RWPE1 (cell line): ENCODE measurements around the gene SMIM29.

Experiments
- CTCF ChIA-PET: fragments of 350-600 bp; sonication (Branson Sonifier 250); formaldehyde crosslinking; extraction: SDS; loops from one replicate; lab custom pipeline; 2021; lab: Yijun Ruan, JAX
- POLR2A ChIA-PET: fragments of 400-600 bp; formaldehyde crosslinking; extraction: SDS; loops from one replicate; lab custom pipeline; 2020; ENCODE audit warnings: antibody characterized with exemption; ENCODE audit not compliant: low non-redundant PET; lab: Yijun Ruan, JAX
- DNase-seq: peaks from one replicate; pipeline ENCODE4 v3.0.0; 2012; ENCODE audit warnings: low spot score
- H3K27ac ChIP-seq: fragments of 450-650 bp; 2 replicates; pipeline ENCODE4 v1.5.1; 2017
- CTCF ChIP-seq: fragments of 450-650 bp; conservative IDR thresholded peaks from 2 replicates; pipeline ENCODE4 v1.5.1; 2017; ENCODE audit warnings: low read depth, mild to moderate bottlenecking

The SMIM29 gene

DNA sequence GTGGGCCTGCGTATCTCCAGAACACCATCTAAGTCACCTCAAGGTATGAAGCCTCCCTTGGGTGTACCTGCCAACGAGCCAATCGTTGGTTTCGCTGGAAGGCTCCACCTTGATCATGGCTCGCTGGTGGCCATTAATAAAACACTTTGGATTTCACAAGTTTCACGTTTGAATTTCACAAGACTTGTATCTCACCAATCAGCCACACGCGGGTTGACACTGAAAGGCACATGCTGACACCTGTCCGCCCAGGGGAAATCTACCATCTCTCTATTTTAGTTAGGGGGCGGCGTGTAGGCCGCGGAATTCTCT is 12.7 kb downstream of the SMIM29 start:
- DNase-seq, result no peak
- peak overlapping the region; percentile 88 for H3K27ac ChIP-seq
- CTCF ChIA-PET, result interaction anchor here (0.6 to 1.4 kb wide), 4 partner anchors 39 to 1834 kb away, joined by 3 to 7 read pairs (median 5); no protein-coding TSS in a partner anchor
- POLR2A ChIA-PET, result interaction anchor here (0.5 to 1.3 kb wide), 4 partner anchors 10 to 159 kb away, joined by 3 to 13 read pairs (median 4); no protein-coding TSS in a partner anchor
- TF ChIP-seq CTCF, result no peak

GRCh38 chr6:34235307-34236130 is 13.3 kb downstream of the SMIM29 start:
- CTCF ChIA-PET, result interaction anchor here (0.6 to 1.1 kb wide), 2 partner anchors 39 to 1833 kb away, joined by 5 read pairs; no protein-coding TSS in a partner anchor
- DNase-seq, result peak; percentile 80

DNA sequence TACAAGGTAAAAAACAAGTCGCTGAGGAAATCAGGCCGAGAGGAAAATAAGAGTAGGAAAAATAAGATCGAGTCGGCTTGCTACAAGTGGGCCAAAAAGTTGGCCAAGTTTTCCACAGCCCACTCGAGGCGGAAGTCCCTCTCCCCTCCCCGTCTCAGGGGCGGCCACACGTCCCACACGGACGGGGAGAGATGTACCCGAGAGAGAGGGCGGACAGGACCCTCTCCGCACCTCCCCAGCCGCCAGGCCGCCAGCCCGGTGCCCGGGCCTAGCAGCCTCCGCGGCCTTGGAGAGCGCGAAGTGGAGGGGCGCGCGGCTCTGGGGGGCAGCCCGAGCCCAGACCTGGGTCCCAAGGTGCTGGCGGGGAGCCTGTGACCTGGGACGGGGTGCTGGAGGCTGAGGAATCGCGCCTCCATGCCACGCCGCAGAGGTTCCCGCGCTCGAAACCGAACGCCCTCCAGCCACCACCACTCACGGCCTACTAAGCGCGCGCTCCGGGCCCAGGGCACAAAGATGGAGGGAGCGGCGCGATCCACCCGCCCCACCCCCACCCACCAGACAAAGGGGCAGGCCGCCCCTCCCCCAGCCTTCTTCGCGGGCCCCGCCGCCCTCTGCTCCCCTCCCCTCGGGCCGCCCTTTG is 14.0 kb downstream of the SMIM29 start:
- no peak for TF ChIP-seq CTCF
- DNase-seq, result no peak
- H3K27ac ChIP-seq, result peak overlapping the region; percentile 88
- POLR2A ChIA-PET, result no interaction called here
- CTCF ChIA-PET, result interaction anchor here (0.7 kb wide), 1 partner anchor 39 kb away, joined by 3 read pairs; no protein-coding TSS in a partner anchor

More at GRCh38 chr6:34235307-34236130, 13.3 kb downstream of the SMIM29 start:
- POLR2A ChIA-PET, result interaction anchor here (1.3 kb wide), 1 partner anchor 12 kb away, joined by 13 read pairs; no protein-coding TSS in a partner anchor
- TF ChIP-seq CTCF, result no peak
- H3K27ac ChIP-seq, result peak overlapping the region; percentile 88

GRCh38 chr6:34233867-34234266 is 14.9 kb downstream of the SMIM29 start:
- ChIA-PET POLR2A (no interaction called here), CTCF (interaction anchor here (0.6 kb wide), 1 partner anchor 181 kb away, joined by 5 read pairs; no protein-coding TSS in a partner anchor)
- no peak for DNase-seq
- no peak for TF ChIP-seq CTCF
- peak overlapping the region; percentile 50 for H3K27ac ChIP-seq

DNA sequence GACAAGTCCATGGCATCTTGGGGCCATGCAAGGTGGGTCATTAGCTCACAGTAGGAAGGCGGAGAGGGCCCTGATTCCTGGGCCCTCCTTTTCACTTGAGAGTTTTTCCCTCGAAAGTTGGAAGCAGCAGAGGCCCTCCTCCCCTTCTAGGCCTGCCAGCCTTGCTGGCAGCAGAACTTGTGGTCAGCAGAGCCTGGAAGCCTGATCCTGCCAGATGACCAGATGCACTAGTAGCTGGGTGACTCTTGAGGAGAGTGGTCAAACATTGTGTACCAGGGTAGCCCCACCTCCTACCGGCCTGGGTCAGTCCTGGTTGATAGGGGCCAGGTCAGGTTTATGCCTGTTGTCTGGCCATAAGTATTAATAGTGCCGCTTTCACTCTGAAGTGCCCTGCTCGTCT is 15.9 kb downstream of the SMIM29 start:
- ChIA-PET POLR2A (no interaction called here), CTCF (interaction anchor here (0.6 to 0.8 kb wide), 2 partner anchors 10 to 69 kb away, joined by 3 to 4 read pairs; no protein-coding TSS in a partner anchor)
- no peak for DNase-seq
- TF ChIP-seq CTCF, result no peak
- peak overlapping the region; percentile 49 for H3K27ac ChIP-seq
